Activated effector memory CD4-positive, alpha-beta T cell treated with anti-CD3 and anti-CD28 coated beads, Interleukin-2, amount 50 U/mL, for 16 hours (primary cell): ENCODE data around the gene DGAT2L6.
"Not testable (repeated sequence)": the region's sequence is repeated elsewhere in the genome, so short reads cannot be mapped to it uniquely, and the experiment has no call there.

Experiments
- DNase-seq: peaks from one replicate; pipeline ENCODE4 v3.0.0-alpha.2; 2020

The DGAT2L6 gene

GRCh38 chrX:70201732-70202131, 24.4 kb downstream of the DGAT2L6 start:
- no peak for DNase-seq

- DNase-seq, result no peak
Observed at GRCh38 chrX:70208479-70208878, 31.2 kb downstream of the DGAT2L6 start.

GRCh38 chrX:70209570-70209969, 32.3 kb downstream of the DGAT2L6 start:
- not testable (repeated sequence) for DNase-seq

- no peak for DNase-seq
Observed at GRCh38 chrX:70219938-70220764, 42.9 kb downstream of the DGAT2L6 start.

- DNase-seq, result no peak
Observed at GRCh38 chrX:70226048-70226447, 48.8 kb downstream of the DGAT2L6 start.

- no peak for DNase-seq
Observed at GRCh38 chrX:70226687-70227086, 49.4 kb downstream of the DGAT2L6 start.

GRCh38 chrX:70231666-70232065, 54.4 kb downstream of the DGAT2L6 start:
- no peak for DNase-seq

GRCh38 chrX:70234355-70234754, 57.1 kb downstream of the DGAT2L6 start, which contains the start of gene AWAT1:
TSS of gene AWAT1 (plus strand) at chrX:70234655. CDS start at chrX:70234696, 41 bp downstream.
- no peak for DNase-seq

- DNase-seq, result no peak
Observed at GRCh38 chrX:70240751-70241150, 63.5 kb downstream of the DGAT2L6 start.

- DNase-seq, result no peak
Observed at GRCh38 chrX:70241501-70241900, 64.2 kb downstream of the DGAT2L6 start.

GRCh38 chrX:70243601-70244000, 66.3 kb downstream of the DGAT2L6 start:
- DNase-seq, result not testable (repeated sequence)

GRCh38 chrX:70244881-70245280, 67.6 kb downstream of the DGAT2L6 start:
- DNase-seq, result no peak

GRCh38 chrX:70247252-70247651, 70.0 kb downstream of the DGAT2L6 start:
- DNase-seq, result no peak

GRCh38 chrX:70252491-70252890, 75.2 kb downstream of the DGAT2L6 start:
- DNase-seq, result no peak

GRCh38 chrX:70253377-70254062, 76.2 kb downstream of the DGAT2L6 start:
- no peak for DNase-seq

- DNase-seq, result no peak
Observed at GRCh38 chrX:70254063-70254400, 76.7 kb downstream of the DGAT2L6 start.

GRCh38 chrX:70254909-70255308, 77.6 kb downstream of the DGAT2L6 start:
- no peak for DNase-seq
